ENCODE results near the gene GSTP1. TPM values are rescaled to one million over a fixed set of nuclear protein-coding genes. Genes with fewer than 3 reads are reported as not detected.

GSTP1 gene
- total and polyA plus RNA-seq, 9 of the 15 experiments (the other 6 are each of a cell fraction or from before 2014, with no cell fraction given), result 592 to 2,150 (median 1,204) TPM

DNA sequence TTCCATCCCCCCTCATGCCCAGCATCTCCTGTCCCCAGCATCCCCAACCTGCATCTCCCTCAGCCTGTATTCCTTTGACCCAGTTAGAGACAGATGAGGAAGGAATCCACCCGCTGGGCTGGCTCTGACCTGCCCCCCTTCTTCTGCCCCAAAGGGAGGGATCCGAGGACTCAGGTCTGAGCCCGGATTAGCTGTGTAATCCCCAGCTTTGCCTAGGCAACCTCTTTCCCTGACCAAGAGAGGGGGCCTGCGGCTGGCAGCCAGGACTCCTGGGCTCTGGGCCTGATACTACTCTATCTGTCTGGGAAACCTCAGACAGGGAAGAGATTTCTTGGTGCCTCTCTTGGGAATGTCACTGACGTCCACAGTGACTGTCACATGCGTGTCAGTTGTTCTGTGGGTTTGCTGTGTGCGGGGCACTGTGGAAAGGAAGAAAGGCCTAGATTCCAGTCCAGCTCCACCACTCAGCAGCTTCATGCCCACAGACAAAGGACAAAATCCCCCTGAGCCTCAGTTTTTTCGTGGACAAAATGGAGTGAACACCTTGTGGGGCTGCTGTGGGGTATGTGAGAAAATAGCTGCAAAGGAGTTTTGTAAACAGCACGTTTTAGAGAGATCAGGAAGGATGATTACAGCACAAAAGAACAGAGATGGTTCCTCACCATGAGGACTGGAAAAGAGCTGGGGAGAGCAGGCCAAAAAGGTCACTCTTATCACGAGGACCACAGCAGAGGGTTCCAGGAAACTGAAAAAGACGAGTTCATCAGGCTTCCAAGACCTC, 21.8 kb downstream of the GSTP1 start (continued):
- TF ChIP-seq, protein P1, sequence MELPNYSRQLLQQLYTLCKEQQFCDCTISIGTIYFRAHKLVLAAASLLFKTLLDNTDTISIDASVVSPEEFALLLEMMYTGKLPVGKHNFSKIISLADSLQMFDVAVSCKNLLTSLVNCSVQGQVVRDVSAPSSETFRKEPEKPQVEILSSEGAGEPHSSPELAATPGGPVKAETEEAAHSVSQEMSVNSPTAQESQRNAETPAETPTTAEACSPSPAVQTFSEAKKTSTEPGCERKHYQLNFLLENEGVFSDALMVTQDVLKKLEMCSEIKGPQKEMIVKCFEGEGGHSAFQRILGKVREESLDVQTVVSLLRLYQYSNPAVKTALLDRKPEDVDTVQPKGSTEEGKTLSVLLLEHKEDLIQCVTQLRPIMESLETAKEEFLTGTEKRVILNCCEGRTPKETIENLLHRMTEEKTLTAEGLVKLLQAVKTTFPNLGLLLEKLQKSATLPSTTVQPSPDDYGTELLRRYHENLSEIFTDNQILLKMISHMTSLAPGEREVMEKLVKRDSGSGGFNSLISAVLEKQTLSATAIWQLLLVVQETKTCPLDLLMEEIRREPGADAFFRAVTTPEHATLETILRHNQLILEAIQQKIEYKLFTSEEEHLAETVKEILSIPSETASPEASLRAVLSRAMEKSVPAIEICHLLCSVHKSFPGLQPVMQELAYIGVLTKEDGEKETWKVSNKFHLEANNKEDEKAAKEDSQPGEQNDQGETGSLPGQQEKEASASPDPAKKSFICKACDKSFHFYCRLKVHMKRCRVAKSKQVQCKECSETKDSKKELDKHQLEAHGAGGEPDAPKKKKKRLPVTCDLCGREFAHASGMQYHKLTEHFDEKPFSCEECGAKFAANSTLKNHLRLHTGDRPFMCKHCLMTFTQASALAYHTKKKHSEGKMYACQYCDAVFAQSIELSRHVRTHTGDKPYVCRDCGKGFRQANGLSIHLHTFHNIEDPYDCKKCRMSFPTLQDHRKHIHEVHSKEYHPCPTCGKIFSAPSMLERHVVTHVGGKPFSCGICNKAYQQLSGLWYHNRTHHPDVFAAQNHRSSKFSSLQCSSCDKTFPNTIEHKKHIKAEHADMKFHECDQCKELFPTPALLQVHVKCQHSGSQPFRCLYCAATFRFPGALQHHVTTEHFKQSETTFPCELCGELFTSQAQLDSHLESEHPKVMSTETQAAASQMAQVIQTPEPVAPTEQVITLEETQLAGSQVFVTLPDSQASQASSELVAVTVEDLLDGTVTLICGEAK (IDR thresholded peaks at IDR 0.05), result no peak
- TF ChIP-seq, protein P1 (CRISPR knock-in tag; IDR thresholded peaks at IDR 0.05), result no peak
- TF ChIP-seq, protein P2, sequence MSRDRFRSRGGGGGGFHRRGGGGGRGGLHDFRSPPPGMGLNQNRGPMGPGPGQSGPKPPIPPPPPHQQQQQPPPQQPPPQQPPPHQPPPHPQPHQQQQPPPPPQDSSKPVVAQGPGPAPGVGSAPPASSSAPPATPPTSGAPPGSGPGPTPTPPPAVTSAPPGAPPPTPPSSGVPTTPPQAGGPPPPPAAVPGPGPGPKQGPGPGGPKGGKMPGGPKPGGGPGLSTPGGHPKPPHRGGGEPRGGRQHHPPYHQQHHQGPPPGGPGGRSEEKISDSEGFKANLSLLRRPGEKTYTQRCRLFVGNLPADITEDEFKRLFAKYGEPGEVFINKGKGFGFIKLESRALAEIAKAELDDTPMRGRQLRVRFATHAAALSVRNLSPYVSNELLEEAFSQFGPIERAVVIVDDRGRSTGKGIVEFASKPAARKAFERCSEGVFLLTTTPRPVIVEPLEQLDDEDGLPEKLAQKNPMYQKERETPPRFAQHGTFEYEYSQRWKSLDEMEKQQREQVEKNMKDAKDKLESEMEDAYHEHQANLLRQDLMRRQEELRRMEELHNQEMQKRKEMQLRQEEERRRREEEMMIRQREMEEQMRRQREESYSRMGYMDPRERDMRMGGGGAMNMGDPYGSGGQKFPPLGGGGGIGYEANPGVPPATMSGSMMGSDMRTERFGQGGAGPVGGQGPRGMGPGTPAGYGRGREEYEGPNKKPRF (IDR thresholded peaks at IDR 0.05; ENCODE audit: low read depth, low read length), result no peak
- 0 out of 2 replicates have a peak, but pooled peaks have one; percentile 48 for TF ChIP-seq NBN (IDR thresholded peaks at IDR 0.05; ENCODE audit: low read depth)
- peak; percentile 67 for TF ChIP-seq EP300 (IDR thresholded peaks at IDR 0.05; ENCODE audit: low read length)
- TF ChIP-seq KDM1A (IDR thresholded peaks at IDR 0.05), result peak in 1 of 2 experiments; percentile 61; a peak in 1 of 4 replicates
- TF ChIP-seq CBFA2T3 (IDR thresholded peaks at IDR 0.05), result peak; percentile 85
- no peak for TF ChIP-seq CBX1 (IDR thresholded peaks at IDR 0.05; ENCODE audit: low read depth)
- TF ChIP-seq ZNF766 (CRISPR knock-in tag; conservative IDR thresholded peaks at IDR 0.05), result peak; percentile 65; the same call in 1 of the 2 replicates
- TF ChIP-seq, protein P3, sequence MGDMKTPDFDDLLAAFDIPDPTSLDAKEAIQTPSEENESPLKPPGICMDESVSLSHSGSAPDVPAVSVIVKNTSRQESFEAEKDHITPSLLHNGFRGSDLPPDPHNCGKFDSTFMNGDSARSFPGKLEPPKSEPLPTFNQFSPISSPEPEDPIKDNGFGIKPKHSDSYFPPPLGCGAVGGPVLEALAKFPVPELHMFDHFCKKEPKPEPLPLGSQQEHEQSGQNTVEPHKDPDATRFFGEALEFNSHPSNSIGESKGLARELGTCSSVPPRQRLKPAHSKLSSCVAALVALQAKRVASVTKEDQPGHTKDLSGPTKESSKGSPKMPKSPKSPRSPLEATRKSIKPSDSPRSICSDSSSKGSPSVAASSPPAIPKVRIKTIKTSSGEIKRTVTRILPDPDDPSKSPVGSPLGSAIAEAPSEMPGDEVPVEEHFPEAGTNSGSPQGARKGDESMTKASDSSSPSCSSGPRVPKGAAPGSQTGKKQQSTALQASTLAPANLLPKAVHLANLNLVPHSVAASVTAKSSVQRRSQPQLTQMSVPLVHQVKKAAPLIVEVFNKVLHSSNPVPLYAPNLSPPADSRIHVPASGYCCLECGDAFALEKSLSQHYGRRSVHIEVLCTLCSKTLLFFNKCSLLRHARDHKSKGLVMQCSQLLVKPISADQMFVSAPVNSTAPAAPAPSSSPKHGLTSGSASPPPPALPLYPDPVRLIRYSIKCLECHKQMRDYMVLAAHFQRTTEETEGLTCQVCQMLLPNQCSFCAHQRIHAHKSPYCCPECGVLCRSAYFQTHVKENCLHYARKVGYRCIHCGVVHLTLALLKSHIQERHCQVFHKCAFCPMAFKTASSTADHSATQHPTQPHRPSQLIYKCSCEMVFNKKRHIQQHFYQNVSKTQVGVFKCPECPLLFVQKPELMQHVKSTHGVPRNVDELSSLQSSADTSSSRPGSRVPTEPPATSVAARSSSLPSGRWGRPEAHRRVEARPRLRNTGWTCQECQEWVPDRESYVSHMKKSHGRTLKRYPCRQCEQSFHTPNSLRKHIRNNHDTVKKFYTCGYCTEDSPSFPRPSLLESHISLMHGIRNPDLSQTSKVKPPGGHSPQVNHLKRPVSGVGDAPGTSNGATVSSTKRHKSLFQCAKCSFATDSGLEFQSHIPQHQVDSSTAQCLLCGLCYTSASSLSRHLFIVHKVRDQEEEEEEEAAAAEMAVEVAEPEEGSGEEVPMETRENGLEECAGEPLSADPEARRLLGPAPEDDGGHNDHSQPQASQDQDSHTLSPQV (IDR thresholded peaks at IDR 0.05), result peak; percentile 89
- TF ChIP-seq ARNT (IDR thresholded peaks at IDR 0.05), result 0 out of 4 replicates have a peak, but pooled peaks have one; percentile 18 to 26
